GM12892 (cell line): Measurements from ENCODE around the gene CEBPZOS.

Experiments used
- POLR2A ChIP-seq: IDR thresholded peaks from 2 replicates; pipeline ENCODE4 v1.6.1; 2011; ENCODE audit warnings: low read depth, low read length, control low read depth
- POLR2AphosphoS5 ChIP-seq: IDR thresholded peaks from 2 replicates; pipeline ENCODE4 v1.6.1; 2011; ENCODE audit warnings: low read depth, low read length, control low read depth

DNA sequence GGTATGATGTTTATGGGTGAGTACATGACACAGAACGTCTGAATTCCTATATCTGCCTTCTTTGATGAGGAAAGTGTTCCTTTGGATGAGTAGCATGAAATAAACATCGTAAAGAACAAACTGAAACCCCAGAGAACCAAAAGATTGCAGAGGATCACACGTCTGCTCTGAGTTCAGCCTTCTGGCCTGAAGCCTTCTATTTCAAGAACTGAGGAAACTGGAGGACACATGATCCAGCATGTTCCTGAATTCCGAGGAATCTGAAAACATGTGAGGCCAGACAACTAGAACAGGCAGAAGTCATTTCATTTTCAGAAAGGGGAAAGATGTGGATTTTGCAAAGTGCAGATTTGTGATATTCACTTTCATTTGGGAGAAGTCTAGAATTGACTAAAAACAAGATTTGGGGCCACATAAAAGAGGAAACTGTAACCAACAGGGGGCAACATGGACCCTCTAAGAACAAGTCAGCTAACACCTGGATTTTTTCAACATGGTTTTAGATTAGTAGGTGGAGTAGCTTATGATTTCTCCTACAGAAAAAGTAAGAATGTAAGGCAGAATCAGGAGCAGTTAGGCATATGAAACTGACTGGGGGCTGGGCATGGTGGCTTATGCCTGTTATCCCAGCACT is 16.2 kb upstream of the CEBPZOS start:
- TF ChIP-seq POLR2A (no peak), POLR2AphosphoS5 (no peak)
